GM20431 (cell line): ENCODE results near the gene RBFOX1.

Experiments
- in situ Hi-C: fragments of 300-500 bp; cut with MseI, MboI; formaldehyde crosslinking; loops from one replicate; pipeline ENCODE4 v1.15.0; 2020; ENCODE audit warnings: low sequenced_read_pairs; ENCODE audit not compliant: unreplicated experiment

RBFOX1 gene

GRCh38 chr16:7731141-7731540 lies 398.5 kb downstream of the RBFOX1 start:
- in situ Hi-C loops = no loop called here

GRCh38 chr16:7736138-7736665 lies 403.6 kb downstream of the RBFOX1 start:
- in situ Hi-C loops = no loop called here

DNA sequence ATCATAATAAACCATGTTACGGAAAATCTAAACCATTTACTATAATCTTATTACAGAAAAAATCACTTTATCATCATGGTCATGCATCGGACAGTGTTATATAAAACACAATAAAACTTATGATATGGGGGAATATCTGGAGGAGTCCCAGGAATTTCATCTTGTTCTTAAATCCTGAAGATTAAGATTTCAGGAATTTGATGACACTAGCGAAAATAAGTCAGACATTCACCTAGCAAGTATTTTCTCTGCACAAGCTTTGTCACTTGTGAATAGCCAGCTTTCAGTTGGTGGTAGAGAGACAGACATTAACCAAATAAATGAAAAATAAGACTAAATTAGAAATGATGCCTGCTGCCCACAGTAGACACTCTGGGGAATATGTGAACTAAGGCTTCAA lies 410.0 kb downstream of the RBFOX1 start:
- in situ Hi-C loops = no loop called here

- in situ Hi-C loops = no loop called here
Observed at GRCh38 chr16:7744546-7745264, 412.1 kb downstream of the RBFOX1 start.

GRCh38 chr16:7745276-7745675 lies 412.6 kb downstream of the RBFOX1 start:
- in situ Hi-C loops = no loop called here

DNA sequence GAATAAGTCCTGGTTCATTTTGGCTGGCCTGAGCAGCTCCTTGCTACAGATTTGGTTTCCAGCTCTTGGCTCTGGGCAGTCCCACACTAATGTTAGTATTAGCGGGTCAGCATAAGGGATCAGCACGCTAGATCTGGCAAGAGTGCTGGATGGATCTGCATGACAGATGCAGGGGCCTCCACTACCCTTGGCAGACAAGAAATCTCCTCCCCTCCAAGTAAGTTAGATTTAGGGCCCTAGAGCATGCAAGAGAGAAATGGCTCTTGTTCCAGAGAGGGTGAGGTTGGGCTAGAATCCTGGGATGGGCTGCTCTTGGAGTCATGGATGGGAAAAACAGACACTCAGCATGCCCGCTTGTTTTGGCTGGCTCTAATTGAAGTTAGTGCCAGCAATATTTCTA lies 414.3 kb downstream of the RBFOX1 start:
- in situ Hi-C loops = no loop called here

DNA sequence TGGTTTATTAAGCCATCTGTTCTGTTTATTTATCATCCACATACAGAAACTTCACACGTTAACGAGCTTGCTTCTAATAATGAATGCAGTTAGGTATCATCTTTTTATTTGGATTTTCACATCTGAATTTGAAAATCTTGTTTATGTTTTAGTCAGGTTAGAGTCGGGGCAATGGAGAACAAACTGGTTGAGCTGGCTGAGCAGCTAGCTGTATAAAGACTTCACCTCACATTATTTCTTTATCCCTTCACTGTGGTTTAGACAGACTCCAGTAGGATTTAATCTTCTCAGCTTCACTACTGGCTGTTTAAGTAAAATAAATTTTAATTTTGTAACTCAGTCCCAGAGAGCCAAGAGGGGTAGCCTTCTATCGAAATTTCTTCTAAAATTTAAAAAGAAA lies 415.9 kb downstream of the RBFOX1 start:
- in situ Hi-C loops = no loop called here

DNA sequence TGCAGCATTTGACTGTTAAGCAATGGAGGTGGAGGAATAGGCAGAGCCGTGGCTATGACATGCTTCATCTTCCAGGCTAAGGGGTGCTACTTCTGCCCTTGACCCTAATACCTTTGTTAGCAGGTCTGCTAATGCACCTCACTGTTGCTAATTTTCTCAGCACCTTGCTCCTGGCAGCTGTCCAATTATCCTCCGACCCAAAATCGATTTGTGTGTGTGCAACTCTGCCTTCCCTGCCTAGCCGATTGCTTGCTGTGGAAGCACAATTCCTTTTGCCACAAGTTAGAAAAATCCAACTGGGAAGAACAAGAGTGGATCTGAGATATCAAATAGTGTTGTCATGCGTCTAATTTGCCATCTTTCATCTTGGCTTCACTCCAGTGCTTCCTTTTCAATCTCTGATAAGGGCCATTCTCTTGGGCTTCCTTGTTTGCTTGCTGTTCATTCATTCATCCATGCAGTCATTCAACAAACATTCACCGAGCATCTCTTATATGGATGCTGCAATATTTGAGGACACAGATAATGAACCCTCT lies 422.8 kb downstream of the RBFOX1 start:
- in situ Hi-C loops = no loop called here
